Forelimb muscle (tissue), 1 donor: ENCODE data around the gene HASPIN. TPM values are rescaled to one million over a fixed set of nuclear protein-coding genes. Genes with fewer than 3 reads are reported as not detected.

Experiments used
- DNase-seq: peaks from one replicate; pipeline ENCODE4 v3.0.0-alpha.2; 2013; ENCODE audit warnings: low read depth
- polyA plus RNA-seq: library from polyadenylated mRNA; unstranded; fragments of 120-200 nt; gene quantifications from one replicate; pipeline ENCODE4 v1.2.1, GENCODE V29; 2013; ENCODE audit not compliant: insufficient read length

The HASPIN gene
- polyA plus RNA-seq, 1 donor, result 9.4 TPM

DNA sequence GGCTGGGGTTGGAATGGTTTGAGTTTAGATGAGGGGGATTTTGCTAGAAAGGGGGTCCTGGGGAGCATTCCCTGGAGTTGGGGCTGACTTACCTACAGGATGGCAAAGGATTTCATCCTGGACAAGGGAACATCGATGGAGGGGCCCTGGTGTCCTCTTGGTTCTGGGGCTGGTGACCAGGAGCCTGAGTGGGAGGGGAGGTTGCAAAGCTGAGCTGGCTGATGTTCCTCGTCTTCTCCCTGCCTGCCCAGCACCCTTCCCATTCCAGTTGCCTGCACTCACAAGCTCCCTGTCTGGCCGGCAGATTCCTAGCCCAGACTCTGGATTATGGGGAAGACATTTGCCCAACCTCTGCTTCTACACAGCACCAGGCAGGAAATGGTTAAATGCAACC lies 40.1 kb downstream of the HASPIN start:
- DNase-seq, result no peak

DNA sequence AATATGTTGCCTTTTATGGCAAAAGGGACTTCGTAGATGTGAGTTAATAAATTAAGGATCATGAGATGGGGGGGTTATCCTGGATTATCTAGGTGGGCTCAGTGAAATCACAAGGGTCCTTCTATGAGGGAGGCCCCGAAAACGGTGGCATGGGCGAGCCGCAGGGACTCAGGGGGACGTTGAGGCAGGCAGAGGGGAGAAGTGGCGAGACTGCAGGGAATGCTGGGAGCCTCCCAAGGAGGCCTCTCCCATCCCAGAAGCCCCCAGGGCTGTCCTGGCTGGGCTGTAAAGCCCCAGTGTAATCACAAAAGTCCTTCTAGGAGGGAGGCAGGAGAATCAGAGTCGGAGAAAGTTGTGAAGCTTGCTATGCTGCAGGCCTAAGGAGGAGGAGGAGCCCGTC lies 42.3 kb downstream of the HASPIN start:
- no peak for DNase-seq

- no peak for DNase-seq
Measured at GRCh38 chr17:3766779-3767178, 43.1 kb downstream of the HASPIN start.

DNA sequence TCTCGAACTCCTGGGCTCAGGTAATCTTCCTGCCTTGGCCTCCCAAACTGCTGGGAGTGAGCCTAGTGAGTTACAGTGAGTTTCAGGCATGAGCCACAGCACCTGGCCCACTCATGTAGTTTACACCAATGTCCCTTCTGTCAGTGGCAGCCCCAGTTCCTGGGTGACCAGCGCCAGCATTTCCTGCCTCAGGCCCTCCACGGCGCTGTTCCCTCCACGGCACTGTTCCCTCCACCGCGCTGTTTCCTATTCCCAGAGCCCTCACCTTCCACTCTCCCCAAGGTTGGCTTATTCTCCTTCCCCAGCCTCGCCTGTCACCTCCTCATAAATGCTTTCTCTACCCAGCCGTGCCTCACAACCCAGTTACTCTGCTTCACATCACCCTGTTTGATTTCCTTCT lies 44.6 kb downstream of the HASPIN start:
- no peak for DNase-seq

DNA sequence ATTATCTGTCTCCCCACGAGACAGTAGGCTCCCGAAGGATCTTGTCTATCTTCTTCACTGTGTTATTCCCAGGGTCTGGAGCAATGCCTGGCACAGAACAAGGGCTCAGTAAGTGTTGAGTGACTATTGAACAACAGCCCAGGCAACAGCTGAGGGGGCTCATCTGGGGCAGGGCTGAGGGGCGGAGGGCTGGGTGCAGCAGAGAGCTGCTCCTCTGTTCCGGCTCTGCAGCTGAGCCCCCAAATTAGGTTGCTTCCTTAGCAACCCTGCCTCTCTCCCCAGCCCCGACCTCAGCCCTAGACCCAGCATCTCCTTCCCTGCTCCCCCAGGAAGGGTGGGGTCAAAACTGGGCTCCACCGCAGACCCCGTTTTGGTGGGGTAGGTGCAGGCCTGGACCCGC lies 45.1 kb downstream of the HASPIN start:
- DNase-seq, result no peak

DNA sequence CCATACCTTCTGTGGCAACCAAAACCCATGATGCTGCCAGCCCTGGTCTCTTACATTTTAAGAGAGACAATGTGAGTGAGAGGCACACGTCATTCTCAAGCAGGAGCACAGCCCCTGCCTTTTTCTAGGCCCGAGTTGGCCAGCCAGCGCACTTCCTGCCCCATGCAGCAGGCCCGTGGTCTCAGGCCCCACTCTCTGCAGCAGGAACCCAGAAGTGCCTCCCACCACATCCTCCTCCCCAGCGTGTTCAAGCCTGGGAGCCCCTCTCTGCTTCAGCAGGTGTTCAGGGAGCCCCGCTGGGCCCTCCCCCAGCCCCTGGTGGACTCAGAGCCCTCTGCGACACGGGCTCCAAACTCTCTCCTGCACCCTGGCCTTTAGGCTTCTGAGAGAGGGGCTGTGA lies 46.8 kb downstream of the HASPIN start:
- no peak for DNase-seq

DNA sequence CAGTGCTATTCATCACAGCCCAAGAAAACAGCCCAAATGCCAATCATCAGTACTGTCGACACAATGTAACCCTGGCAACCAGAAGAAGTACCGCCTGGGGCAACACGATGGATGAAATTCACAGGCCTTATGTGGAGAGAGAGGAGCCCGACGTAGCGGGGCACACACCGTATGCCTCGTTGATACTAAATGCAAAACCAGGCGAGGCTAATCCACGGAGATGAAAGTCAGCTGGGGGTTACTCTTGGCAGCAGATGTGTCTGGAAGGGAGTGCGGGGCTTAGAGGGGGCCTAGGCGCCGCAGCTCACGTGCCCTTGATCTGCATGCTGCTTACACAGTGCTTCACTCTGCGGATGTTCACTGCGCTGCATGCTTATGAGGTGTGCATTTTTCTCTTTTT lies 47.4 kb downstream of the HASPIN start:
- no peak for DNase-seq

GRCh38 chr17:3772764-3773163 lies 49.1 kb downstream of the HASPIN start:
- DNase-seq, result no peak

GRCh38 chr17:3773511-3773910 lies 49.8 kb downstream of the HASPIN start:
- DNase-seq, result no peak

DNA sequence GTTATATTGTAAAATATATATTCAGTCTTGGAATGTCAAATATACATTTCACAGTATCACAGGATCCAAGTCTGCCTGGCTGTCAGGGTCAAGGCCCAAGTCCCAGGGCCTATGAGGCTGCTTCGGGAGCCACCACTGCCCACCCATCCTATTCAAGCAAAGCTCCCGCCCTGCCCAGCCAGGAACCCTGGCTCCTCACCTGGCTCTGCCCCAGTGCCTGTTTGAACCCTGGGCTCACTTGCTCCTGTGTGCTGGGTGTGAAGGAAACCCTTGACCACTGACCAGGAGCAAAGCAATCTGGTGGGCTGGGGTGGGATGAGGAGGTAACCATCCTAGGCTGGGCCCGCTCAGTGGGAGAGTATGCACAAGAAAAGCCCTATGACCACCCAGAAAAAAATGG lies 50.3 kb downstream of the HASPIN start:
- no peak for DNase-seq

Other genes with a start within 250 kb of the HASPIN start
- 2.0 TPM for gene ASPA, start 247.9 kb upstream of the HASPIN start, polyA plus RNA-seq
- gene TRPV3, start 166.1 kb upstream of the HASPIN start, polyA plus RNA-seq, result 1.2 TPM
- gene TRPV1, start 114.5 kb upstream of the HASPIN start, polyA plus RNA-seq, result 5.4 TPM
- 6.3 TPM for gene SHPK, start 87.7 kb upstream of the HASPIN start, polyA plus RNA-seq
- gene CTNS, start 87.1 kb upstream of the HASPIN start, polyA plus RNA-seq, result 7.8 TPM
- 45.4 TPM for gene TAX1BP3, start 55.3 kb upstream of the HASPIN start, polyA plus RNA-seq
- gene EMC6, start 55.1 kb upstream of the HASPIN start, polyA plus RNA-seq, result 39.8 TPM
- gene P2RX5, start 27.7 kb upstream of the HASPIN start, polyA plus RNA-seq, result 26.3 TPM
- gene ITGAE, start 77.3 kb downstream of the HASPIN start, polyA plus RNA-seq, result 32.7 TPM
- gene NCBP3, start 122.3 kb downstream of the HASPIN start, polyA plus RNA-seq, result 58.2 TPM
- 8.4 TPM for gene CAMKK1, start 169.2 kb downstream of the HASPIN start, polyA plus RNA-seq
- gene P2RX1, start 192.6 kb downstream of the HASPIN start, polyA plus RNA-seq, result 2.3 TPM
- 5.3 TPM for gene ATP2A3, start 240.5 kb downstream of the HASPIN start, polyA plus RNA-seq